MM.1S (cell line): Measurements from ENCODE around the gene ERICH6.

ENCODE experiments used
- EZH2phosphoT487 ChIP-seq: fragments of 300-600 bp; sonication (generic); IDR thresholded peaks from 2 replicates; pipeline ENCODE4 v1.6.1; 2018; ENCODE audit warnings: antibody characterized with exemption, low read length
- TF ChIP-seq, protein P1 (sequence below): fragments of 300-600 bp; sonication (generic); IDR thresholded peaks from 2 replicates; pipeline ENCODE4 v1.5.1; 2016; ENCODE audit warnings: antibody characterized with exemption, low read length, mixed read lengths

- TF ChIP-seq, protein P1, sequence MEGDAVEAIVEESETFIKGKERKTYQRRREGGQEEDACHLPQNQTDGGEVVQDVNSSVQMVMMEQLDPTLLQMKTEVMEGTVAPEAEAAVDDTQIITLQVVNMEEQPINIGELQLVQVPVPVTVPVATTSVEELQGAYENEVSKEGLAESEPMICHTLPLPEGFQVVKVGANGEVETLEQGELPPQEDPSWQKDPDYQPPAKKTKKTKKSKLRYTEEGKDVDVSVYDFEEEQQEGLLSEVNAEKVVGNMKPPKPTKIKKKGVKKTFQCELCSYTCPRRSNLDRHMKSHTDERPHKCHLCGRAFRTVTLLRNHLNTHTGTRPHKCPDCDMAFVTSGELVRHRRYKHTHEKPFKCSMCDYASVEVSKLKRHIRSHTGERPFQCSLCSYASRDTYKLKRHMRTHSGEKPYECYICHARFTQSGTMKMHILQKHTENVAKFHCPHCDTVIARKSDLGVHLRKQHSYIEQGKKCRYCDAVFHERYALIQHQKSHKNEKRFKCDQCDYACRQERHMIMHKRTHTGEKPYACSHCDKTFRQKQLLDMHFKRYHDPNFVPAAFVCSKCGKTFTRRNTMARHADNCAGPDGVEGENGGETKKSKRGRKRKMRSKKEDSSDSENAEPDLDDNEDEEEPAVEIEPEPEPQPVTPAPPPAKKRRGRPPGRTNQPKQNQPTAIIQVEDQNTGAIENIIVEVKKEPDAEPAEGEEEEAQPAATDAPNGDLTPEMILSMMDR = no peak
- TF ChIP-seq EZH2phosphoT487 = no peak
Measured at GRCh38 chr3:150673966-150674365, 29.8 kb downstream of the ERICH6 start.
